ENCODE data around the gene PPP1R15A.
"Not testable (repeated sequence)": the region's sequence is repeated elsewhere in the genome, so short reads cannot be mapped to it uniquely, and the experiment has no call there.

Gene PPP1R15A

DNA sequence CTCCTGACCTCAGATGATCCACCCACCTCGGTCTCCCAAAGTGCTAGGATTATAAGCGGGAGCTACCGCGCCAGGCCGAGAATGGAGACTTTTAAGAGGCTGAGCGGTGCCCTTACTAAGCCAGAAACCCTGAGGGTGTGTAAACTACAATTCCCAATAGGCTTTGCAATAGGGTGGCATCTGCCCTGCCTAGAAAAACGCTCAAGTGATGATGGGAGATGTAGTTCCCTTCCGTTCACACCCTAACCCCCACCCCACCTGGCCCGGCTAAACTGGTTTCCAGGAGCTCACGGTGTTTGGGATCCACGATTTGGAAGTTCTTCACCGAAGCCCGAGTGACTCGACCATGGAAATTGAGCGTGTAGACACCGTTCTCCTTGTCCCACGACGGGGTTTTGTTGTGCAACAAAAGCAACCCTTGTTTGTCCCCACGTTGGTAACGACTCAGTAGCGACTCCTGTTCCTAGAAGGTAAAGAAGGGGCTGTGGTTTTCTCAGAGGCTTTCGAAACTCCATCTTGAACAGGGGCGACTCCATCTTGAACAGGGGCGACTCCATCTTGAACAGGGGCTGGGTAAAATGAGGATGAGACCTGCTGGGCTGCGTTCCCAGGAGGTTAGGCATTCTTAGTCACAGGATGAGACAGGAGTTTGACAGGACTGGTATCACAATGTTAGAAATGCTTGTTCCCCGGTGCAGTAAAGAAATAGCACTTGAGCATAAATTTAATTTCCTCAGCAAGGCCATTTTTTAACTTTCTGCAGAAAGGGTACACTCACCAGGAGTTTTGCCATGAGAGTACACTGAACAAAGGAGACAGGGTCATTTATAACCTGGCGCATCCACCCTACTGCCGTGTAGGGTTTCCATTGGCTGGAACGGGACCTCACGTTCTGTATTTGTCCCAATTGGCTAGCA, 9.8 kb downstream of the PPP1R15A start:
- DNase-seq = no peak

DNA sequence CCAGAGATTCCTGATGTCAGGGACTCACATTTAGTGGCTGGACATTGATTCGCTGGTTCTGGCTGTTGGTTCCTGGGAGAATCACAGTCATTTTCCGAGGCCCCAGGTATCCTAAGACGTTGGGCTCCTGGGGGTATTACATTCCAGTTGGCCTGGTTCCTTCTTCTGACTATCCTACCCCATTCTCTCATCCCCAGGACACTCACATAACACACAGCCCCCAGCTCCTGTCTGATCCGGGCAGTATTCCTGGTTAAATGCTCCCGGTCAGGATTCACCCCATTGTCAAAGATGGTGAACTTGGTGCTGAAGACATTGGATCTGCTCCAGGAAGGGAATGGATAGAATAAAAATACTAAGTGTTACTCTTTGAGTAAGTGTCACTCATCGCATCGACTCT, 11.5 kb downstream of the PPP1R15A start:
- DNase-seq = no peak

DNA sequence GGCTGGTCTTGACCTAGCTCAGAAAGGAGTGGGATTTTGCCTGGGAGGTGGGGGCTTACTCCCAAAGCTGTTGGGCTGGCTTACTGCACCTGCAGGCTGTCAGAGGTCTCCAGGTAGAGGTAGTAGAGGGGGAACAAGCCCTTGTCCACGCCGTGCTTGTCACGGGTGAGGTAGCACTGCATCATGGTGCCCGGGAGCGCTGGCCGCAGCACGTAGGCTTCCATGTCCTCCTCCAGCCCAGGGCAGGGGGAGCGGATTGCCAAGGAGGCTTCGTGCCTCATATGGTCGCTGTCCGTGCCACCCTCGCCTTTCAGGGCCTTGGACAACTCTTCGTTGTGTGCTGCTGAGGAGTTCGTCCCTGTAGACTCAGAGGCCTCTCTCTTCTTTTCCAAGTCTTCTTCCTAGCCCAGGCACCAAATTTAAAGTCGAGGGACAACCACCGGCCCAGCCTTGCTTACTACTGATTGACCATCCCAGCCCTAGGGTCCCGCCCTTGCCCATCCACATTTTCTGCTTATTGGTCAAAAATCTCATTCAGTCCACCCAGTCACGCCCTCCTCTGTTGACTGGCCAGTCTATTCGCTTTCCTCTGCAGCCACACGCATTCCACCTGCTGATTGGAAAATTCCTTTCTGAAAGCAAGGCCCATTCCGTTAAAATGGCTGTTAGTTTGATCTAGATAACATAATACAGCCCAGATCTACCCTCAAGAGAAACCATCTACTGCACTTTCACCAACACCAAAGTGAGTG, 15.8 kb downstream of the PPP1R15A start:
- no peak for DNase-seq

DNA sequence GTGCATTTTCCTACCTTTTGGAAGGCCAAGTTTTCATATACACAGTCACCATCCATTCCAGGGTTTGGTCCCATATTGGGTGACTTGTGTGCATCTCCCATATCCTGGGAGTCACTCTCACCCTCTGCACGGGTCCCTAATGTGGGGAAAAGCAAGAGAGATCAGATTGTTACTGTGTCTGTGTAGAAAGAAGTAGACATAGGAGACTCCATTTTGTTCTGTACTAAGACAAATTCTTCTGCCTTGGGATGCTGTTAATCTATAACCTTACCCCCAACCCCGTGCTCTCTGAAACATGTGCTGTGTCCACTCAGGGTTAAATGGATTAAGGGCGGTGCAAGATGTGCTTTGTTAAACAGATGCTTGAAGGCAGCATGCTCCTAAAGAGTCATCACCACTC, 17.3 kb downstream of the PPP1R15A start:
- not testable (repeated sequence) for DNase-seq

DNA sequence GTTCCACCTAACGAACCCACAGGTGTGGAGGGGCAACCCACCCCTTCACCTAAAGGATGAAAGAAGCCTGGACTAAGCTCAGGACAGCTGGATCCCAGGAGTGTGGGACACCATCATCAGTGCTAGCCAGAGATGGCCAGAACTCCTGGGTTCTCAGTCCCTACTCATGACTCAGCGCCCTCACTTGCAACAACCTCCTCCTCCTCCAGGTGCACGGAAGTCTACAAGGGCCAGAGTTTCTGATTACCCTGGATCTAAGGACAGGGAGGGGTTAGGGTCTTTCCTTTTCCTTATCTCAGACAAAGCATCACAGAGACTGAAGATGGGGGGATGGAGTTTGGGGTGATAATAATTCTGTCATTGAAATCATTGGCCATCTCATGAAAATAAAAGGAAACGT, 18.3 kb downstream of the PPP1R15A start:
- no peak for DNase-seq

DNA sequence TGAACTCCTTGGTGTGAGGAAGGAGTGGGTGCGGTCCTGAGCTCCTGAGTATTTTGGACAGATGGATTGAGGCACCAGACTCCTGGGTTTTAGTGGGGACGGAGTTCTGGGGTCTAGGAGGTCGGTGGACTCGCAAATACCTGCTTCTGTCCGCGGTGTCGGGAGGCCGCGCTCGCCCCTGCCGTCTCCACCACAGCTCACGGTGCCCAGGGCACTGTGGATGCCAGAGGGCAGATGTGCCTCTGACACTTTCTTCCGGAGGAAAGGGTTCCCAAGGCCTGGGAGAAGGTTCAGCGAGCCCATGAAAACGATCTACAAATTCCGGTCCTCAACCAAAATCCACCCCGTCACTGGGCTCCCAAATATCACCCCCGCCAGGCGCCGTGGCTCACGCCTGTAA, 23.0 kb downstream of the PPP1R15A start:
- no peak for DNase-seq

DNA sequence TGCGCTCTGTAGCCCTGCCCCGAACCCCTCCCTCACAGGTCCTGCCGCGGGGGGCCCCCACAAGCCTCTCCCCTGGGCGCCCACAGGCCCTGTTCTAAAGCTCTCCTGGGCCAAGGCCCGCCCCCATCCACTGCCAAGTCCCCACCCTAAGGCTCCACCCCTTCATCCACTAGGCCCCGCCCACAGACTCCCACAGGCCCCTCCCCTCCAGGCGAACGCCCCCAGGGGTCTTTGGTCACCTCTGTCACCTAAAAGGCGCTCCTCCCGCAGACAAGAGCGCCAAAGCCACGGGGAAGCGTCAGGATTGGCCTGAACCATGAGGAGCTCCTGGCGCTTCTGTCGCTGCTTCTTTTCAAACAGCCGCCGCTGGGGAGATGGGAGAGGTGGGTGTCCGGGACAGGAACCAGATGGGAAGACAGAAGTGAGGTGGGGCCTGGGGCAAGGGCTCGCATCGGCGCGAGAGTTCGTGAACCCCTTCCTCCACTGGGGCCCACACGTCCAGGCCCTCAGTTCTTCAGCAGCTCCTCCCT, 24.0 kb downstream of the PPP1R15A start:
- no peak for DNase-seq

DNA sequence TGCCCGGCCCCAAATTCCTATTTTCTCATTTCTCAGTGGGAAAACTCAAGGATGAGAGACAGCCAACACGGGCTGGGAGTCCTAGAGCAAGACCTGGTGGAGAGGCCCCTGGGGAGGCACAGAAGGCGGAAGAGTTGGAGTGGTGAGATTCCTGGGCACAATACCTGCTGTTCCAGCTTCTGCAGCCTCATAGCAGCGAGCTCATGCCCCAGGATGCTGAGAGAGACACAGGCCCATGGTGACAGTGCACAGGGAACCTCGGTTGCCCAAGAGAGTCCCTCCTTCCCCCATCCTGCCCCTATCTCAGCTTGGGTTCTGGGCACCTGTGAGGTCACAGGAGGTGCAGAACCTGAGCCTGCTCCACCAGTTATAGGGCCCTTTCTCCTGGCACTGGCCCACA, 25.0 kb downstream of the PPP1R15A start:
- DNase-seq = no peak

DNA sequence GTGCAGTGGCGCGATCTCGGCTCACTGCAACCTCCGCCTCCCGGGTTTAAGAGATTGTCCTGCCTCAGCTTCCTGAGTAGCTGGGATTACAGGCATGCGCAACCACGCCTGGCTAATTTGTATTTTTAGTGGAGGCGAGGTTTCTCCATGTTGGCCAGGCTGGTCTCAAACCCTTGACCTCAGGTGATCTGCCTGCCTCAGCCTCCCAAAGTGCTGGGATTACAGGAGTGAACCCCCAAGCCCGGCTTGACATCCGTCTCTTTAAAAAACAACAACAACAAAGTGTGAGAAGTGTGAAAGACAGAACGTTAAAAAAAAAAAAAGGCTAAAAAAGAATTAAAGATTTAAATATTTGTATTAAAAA, 27.1 kb downstream of the PPP1R15A start:
- not testable (repeated sequence) for DNase-seq

DNA sequence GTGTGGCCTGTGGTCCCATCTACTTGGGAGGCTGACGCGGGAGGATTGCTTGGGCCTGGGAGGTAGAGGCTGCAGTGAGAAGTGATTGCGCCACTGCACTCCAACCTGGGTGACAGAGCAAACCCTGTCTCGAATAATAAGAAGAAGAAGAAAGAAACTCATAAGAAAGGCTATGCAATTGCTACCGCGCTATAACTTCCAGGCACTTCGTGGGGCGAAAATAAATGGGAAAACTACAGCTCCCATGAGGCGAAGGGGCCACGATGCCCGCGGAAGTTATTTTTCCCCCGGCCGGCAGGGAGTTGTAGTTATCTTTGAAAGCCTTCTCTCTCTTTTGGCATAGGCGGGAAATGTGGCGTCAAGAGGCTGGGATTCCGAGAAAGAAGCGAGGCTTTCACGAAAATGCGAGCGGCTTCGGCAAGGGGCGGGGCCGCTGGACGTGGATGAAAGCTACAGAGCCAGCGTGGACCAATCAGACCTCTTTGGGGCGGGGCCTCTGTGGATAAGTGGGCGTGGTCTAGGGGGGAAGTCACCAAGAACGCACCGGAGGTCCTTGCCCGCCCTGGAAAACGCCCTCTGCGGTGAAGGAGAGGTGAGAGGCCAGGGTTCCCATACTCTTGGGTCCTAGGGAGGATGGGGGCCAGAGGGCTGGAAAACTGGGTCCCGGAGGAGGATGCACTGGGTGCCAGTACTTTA, 27.7 kb downstream of the PPP1R15A start, which contains the start of gene NUCB1:
TSS of gene NUCB1 (plus strand) at position 532 of the 696 bp plus-strand sequence. CDS start 485 bp downstream, outside the sequence.
- DNase-seq = peak; percentile 94

DNA sequence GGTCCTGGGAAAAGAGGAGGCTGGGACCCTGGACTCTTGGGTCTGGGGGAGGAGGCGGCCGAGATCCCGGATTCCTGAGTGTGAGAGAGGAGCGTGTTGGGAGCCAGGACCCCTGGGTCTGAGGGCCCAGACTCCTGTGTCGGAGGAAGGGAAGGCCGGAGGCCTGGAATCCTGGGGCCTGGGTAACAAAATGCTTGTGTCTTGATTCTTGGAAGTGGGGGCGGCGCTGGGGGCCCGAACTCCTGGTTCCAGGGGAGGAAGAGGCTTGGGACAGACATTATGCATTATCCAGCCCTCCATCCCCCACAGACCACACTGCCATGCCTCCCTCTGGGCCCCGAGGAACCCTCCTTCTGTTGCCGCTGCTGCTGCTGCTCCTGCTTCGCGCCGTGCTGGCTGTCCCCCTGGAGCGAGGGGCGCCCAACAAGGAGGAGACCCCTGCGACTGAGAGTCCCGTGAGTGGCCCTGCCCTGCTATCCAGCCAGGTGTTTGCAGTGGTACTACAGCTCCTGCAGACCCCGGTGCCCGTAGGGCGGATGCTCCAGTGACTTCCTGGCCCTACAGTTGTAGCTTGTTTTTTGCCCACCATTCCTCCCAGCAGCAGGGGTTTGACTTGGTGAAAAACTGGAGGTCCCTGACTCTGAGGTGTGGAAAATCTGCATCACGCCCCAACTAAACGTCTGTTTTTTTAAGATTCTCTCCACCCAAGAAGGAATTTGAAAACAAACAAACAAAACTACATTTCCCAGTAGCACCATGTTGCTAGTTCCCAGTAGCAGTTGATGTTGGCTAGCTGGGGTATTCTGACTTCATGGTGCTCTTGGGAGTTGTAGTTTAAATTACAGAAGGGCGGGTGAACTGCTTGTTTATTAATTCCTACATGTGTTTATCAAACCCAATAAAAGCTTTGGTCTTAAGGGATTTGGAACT, 28.5 kb downstream of the PPP1R15A start:
- DNase-seq = no peak

DNA sequence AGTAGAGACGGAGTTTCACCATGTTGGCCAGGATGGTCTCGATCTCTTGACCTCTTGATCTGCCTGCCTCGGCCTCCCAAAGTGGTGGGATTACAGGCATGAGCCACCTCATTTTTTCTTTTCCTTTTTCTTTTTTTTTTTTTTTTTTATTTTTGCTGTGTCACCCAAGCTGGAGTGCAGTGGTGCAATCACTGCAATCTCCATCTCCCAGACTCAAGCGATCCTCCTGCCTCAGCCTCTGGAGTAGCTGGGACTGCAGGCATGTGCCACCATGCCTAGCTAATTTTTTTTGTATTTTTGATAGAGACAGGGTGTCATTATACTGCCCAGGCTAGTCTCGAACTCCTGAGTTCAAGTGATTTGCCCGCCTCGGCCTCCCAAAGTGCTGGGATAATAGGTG, 30.1 kb downstream of the PPP1R15A start:
- not testable (repeated sequence) for DNase-seq

DNA sequence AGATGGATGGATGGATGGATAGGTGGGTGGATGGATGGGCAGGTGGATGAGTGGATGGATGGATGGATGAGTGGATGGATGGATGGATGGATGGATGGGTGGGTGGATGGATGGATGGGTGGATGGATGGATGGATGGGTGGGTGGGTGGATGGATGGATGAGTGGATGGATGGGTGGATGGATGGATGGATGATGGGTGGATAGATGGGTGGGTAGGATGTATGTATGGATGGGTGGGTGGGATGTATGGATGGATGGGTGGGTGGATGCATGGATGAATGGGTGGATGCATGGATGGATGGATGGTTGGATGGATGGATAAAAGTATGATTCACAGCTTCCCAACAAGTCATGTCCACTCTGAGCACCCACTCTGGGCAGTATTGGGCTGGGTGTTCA, 31.6 kb downstream of the PPP1R15A start:
- DNase-seq = not testable (repeated sequence)

DNA sequence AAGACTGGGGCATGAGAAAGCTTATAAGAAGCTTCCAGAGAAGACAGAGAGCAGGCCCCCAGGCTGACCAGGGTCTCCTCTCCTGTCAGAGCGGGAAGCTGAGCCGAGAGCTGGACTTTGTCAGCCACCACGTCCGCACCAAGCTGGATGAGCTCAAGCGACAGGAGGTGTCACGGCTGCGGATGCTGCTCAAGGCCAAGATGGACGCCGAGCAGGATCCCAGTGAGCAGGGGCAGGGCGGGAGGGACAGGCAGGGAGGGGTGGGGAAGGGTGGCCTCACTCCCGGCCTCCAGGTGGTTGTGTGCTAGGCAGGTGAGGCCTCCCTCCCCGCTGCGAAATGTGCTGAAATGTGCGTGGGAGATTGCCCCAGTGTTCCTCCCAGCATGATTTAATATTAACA, 33.4 kb downstream of the PPP1R15A start:
- DNase-seq = no peak

DNA sequence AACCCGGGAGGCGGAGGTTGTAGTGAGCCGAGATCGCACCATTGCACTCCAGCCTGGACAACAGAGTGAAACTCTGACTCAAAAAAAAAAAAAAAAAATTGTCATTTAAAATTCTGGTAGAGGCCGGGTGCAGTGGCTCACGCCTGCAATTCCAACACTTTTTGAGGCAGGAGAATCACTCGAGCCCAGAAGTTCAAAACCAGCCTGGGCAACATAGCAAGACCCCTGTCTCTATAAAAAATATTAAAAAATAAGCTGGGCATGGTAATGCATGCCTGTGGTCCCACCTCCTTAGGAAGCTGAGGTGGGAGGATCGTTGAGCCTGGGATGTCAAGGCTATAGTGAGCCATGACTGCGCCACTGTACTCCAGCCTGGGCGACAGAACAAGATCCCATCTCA, 34.1 kb downstream of the PPP1R15A start:
- DNase-seq = no peak

DNA sequence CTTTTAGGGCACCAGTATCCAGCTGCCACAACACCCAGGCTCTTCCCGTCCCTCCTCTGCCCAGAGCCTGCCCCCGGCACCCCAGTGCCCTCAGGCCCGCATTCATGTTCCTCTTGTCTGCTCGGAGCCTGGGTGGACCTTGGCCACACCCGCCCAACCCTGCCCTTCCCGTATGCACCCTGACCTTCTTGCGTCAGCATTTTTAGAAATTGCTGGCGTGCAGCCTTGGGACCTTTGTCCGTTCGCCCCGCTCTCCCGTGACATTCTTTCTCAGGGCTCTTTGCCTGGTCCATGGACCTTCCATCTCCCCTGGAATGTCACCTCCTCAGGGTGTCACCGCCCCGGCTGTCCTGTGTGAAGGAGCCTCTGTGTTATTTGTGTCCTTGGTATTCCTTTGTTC, 35.5 kb downstream of the PPP1R15A start:
- no peak for DNase-seq

DNA sequence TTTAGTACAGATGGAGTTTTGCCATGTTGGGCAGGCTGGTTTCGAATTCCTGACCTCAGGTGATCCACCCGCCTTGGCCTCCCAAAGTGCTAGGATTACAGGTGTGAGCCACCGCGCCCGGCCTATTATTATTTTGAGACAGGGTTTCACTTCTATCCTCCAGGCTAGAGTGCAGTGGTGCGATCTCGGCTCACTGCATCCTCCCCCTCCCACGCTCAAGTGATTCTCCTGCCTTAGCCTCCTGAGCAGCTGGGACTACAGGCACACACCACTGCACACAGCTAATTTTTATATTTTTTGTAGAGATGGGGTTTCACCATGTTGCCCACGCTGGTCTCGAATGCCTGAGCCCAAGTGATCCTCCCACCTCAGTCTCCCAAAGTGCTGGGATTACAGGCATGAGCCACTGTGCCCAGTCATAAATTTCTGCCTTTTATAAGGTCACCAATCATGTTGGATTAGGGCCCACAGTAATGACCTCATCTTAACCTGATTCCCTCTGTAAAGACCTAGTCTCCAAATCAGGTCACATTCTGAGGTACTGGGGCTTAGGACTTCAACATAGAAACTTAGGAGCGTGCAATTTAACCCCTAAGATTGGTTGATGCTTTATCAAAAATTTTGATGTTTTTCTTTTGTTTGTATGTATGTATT, 37.3 kb downstream of the PPP1R15A start:
- DNase-seq = not testable (repeated sequence)

DNA sequence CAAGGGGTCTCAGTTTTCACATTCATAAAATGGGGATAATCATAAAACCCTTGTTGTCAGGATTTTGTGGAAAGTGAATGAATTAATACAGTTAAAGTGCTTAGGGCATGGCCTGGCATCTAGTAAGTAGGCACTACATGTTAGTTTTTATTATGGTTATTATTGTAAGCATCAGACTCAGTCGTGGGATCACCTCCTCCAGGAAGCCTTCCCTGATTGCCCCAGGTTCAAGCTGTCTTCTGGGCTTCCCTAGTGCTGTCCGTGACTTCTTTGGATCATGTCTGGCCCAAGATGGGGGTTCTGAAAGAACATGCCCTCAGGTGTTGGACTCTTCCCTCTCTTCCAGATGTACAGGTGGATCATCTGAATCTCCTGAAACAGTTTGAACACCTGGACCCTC, 38.6 kb downstream of the PPP1R15A start:
- DNase-seq = no peak

DNA sequence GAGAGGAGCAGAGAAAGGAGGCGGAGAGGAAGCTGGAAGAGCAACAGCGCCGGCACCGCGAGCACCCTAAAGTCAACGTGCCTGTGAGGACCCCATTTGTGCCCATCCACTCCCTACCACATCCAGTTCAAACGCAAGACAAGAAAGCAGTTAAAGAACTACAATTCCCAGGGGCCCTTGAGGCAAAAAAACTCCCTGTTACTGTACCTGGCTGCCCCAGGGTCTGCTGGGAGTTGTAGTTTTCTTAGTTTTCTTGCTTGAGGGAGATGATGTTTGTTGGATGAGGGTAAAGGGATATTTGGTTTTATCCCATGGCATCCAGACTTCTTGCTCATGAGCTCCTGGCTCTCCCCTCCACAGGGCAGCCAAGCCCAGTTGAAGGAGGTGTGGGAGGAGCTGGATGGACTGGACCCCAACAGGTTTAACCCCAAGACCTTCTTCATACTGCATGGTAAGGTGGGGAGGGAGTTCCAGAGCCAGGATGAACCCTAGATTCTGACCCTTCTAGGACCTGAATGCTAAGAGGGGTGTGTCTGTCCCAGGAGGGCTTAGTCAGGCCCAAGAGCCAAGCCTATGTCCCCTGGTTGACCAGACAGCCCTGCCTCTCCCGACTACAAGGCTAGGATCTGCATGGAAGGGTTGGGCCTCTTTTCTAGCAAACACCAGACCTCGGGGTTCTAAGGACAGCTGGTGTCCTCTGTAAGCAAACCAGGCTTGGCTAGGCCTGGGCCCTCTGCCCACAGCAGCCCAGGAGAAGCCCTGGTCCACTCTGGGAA, 41.1 kb downstream of the PPP1R15A start:
- no peak for DNase-seq

DNA sequence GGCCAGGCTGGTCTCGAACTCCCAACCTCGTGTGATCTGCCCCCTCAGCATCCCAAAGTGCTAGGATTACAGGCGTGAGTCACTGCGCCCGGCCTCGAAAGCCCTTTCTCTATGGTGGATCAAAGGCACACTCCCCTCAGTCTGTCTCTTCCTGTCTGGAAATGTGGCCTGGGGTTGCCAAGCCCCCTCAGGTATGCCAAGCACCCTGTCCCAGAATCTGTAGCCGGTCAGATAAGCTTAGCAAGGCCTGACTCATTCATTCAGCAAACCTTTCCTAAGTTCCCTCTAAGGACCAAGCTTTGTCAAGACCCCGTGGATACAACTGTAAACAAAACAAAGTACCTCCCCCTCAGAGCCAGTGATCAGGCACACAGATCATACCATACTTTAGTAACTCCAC, 42.0 kb downstream of the PPP1R15A start:
- no peak for DNase-seq

DNA sequence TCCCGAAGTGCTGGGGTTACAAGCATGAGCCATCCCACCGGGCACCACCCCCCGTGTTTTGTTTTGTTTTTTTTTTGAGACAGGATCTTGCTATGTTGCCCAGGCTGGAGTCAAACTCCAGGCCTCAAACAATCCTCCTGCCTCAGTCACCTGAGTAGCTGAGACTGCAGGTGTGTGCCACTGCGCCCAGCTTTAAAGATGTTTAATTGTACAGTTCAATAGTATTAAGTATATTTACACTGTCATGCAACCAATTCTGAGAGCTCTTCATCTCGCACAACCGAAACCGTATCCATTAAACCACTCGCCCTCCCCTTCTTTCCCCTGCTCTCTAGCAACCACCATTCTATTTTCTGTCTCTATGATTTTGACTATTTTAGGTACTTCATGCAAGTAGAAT, 43.5 kb downstream of the PPP1R15A start:
- no peak for DNase-seq
